GM18867 (cell line): ENCODE data around the gene ACVR1B.
"Not testable (repeated sequence)": the region's sequence is repeated elsewhere in the genome, so short reads cannot be mapped to it uniquely, and the experiment has no call there.

Experiments
- ATAC-seq: cut with Tn5 transposase; IDR thresholded peaks from one replicate; pipeline ENCODE4 v1.9.1; 2021; ENCODE audit warnings: mild to moderate bottlenecking, moderate library complexity; ENCODE audit not compliant: unreplicated experiment

The ACVR1B gene

DNA sequence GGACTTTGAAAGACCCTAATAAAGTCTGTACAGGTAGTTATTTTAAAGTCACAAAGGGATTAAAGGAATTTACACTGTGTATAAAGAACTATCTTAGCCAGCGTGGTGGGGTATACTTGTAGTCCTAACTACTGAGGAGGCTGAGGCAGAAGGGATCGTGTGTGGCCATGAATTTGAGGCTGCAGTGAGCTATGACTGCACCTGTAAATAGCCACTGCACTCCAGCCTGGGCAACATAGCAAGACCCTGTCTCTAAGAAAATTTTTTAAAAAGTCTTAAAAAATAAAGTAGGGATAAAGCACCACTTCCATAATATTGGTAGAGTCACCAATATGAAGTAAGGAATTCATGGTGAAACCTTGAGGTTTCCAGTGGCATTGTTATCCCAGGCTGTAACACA lies 18.1 kb downstream of the ACVR1B start:
- no peak for ATAC-seq

DNA sequence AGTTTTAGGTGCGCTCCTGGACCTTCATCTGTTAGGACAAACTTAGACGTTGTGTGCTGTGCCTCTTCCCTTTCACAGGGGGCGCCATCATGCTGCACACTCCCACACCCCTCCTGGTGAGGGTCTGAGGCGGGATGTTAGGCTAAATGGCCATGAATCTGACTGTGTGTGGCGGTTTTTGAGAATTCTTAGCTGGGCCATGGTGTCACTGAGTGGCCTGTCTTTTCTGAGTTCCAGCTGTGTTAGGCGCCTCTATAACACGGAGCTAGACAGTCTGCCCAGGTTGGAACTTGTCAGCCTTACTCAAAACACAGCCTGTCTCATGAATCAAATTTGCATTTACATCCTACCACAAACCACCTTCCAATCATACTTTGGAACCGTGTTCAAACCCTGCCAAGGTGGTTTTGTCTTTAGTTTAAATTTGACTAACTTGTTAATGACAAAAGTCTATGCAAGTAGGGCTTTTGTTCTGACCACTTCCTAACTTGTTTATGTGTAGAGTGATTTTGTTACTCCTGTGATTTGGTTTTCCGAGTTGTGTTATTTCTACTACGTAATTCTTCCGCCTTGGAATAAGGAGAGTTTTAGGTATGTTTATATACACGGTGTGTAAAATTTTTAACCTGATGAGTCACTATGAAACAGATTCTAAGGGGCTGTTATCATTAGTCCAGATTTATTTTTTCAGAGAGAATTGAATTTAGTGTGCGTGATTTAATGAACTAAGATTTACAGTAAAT lies 19.6 kb downstream of the ACVR1B start:
- peak; percentile 90 for ATAC-seq

DNA sequence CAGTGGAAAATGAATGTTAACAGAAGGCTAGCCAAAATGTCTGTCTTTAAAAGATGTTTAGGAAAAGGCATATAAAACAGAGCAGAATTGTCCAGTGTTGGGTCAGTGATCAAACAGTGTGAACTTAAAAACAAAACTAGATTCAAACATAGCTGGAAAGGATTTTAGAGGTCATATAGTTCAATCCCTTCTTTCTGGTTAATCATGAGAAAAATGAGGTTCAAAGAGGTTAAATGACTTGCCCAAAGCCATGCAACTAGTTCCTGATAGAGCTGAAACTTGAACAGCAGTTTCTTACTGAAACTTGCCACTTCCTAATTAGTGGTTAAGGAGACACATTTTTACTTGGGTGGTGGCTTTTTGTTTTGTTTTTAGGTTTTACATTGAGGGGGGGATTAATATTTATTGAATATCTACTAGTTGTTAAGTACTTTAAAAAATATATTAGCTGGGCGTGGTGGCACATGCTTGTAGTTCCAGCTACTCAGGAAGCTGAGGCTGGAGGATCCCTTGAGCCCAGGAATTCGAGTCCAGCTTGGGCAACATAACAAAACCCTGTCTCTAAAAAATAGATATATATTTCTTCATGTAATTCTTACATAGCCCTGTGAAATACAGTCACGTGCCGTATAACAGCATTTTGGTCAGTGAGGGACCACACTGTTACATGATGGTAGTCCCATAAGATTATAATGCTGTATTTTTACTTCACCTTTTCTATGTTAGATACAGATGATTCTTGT lies 20.4 kb downstream of the ACVR1B start:
- peak; percentile 43 for ATAC-seq

DNA sequence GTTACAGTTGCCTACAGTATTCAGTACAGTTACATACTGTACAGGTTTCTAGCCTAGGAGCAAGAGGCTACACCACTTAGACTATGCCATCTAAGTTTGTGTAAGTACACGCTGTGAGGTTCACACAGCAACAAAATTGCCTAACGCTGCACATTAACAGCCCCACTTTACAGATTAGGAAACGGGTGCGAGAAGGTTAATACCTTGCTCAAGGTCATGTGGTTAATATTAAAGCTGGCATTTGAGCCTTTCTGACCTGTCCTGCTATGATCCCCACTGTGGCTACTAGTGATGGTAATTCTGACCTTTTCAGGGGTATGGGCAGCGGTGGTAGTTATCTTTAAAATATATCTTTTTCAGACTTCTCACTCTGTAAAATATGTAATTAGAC lies 20.9 kb downstream of the ACVR1B start:
- ATAC-seq: no peak

DNA sequence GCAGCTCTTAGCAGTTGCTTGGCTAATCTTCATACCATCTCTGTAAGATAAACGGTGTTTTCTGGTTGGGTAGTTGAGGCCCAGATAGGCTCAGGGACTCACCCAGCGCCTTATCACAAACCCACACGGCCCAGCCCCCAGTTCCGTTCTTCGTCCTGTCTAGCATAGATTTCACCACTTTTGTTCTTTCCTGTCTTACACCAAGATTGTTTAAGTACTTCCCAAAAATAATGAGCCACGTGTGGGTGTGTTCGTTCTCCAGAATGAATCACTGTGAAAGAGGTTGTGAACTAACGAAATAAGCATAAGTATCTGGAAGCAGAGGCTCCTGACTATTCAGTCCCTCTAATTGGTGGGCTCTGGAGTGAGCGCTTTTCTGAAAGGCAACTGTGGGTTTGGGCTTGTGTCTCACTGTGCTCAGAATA lies 21.4 kb downstream of the ACVR1B start:
- ATAC-seq: no peak

DNA sequence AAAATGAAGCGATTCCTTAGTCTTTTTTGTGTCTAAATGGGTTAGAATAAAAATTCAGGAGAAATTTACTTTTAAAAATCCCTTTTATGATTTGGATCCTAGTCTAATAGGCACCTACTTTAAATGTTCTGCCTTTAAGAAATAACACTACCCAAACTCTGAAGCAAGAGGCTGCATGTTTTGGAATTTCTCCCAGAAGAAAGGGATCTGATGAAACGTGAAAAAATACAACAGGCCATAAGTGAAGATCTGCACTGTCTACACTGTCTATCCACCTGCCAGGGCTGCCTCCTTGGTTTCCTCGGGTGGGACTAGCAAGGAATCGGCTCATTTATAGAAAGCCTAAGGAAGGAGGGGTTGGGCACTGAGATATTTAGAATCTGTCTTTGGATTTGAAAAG lies 22.1 kb downstream of the ACVR1B start:
- no peak for ATAC-seq

DNA sequence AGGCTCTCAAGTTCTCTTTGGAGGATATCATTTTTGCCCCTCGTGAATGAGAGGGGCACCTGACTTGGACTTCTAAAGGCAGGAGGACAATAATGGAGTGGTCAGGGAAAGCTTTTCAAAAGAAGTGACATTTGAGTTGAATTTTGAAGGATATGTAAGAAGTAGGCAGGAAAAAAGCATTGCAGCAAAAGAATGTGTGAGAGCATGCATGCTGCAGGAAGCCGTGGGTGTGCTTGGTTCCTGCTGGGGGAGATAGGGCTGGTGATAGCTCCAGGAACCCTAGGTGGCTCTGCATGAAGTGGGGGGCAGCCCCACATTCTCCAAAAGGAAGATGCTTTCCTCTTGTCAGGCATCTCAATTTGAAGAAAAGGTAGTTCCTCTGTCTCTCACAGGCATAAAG lies 23.1 kb downstream of the ACVR1B start:
- ATAC-seq: no peak

DNA sequence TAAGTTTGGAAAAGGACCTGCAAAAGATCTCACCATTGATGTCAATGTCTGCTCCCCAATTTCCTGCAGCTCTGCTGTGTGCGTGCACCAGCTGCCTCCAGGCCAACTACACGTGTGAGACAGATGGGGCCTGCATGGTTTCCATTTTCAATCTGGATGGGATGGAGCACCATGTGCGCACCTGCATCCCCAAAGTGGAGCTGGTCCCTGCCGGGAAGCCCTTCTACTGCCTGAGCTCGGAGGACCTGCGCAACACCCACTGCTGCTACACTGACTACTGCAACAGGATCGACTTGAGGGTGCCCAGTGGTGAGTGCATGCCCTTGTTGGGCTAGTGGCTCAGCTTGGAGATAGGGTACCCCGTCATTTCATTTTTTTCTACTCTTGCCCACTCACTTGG lies 23.7 kb downstream of the ACVR1B start:
- ATAC-seq: no peak

DNA sequence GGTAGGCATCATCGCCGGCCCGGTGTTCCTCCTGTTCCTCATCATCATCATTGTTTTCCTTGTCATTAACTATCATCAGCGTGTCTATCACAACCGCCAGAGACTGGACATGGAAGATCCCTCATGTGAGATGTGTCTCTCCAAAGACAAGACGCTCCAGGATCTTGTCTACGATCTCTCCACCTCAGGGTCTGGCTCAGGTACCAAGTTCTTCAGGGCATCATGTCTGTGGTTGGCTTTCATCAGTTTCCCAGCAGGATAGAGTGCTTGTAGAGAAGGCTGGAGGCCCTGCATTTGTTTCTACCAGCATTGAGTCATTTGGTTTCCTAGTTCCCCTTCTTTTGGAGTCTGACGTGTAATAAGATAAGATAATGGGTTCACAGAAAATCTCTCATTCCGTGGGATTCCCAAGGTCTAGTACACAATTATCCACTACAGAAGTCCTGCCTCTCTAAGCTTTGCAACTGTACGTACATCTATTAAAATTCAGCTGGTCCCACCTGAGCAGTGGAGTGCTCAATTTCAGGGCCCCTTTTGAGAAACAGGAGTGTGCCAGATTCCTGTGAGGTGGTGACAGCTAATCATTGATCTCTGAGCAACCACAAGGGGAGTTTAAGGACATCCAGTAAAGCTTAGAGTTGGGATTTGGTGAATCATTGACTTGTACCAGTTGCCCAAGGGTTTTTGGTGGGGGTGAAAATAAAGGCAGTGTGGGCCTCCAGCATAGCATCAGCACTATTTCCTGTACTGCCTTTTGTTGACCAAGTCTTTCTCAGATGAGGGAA lies 25.1 kb downstream of the ACVR1B start:
- no peak for ATAC-seq

DNA sequence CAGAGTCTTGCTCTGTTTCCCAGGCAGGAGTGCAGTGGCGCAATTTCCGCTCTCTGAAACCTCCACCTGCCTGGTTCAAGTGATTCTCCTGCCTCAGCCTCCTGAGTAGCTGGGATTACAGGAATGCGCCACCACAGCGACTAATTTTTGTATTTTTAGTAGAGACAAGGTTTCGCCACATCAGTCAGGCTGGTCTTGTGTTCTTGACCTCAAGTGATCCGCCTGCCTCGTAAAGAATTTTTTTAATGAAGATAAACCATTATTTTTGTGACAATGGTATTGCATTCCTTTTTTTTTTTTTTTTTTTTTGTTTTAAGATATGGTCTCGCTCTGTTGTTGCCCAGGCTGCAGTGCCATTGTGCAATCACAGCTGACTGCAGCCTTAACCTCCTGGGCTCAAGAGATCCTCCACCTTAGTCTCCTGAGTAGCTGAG lies 25.8 kb downstream of the ACVR1B start:
- no peak for ATAC-seq

DNA sequence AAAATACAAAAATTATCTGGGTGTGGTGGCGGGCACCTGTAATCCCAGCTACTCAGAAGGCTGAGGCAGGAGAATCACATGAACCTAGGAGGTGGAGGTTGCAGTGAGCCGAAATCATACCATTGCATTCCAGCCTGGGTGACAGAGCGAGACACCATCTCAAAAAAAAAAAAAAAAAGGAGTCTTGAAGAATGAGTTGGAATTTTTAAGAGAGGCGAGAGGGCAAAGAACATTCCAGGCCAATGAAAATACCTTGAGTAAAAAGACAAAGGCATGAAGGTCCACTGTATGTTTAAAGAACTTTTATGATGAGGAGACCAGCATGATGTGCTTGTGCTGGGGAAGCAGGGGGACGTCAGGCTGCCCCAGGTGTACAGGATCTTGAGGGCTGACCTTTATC lies 27.8 kb downstream of the ACVR1B start:
- ATAC-seq: not testable (repeated sequence)

DNA sequence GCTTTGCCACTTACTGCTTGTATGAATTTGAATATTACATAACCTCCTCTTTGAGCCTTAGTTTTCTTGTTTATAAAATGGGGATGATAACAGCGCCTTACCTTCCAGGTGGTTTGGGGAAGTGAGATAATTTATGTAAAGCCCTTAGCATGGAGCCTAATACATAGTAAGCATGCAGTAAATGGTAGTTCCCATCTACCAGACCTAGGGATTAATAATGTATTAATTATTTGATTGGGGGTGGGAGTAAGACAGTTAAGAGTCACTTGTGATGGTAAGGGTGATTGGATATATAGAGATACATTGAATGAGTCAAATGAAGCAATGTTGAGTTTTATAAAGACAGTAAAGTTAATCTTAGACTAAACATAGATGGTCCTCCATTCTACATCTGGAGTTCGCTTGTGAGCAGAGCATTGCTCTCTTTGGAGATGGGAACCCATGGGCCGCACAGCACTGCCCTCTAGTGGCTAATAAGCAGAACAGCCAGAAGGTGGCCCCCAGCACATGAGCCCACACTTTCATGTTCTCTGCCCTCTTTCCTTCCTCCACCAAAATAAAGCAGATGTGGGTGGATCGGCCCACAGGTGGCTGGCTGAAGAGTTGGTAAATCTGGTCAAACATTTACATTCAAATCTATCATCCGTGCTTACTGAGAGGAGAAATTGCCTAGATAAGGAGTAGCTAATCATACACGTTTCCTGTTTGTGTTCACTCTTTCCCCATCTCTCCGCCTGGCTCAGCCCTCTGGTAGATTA lies 28.7 kb downstream of the ACVR1B start:
- peak; percentile 81 for ATAC-seq

DNA sequence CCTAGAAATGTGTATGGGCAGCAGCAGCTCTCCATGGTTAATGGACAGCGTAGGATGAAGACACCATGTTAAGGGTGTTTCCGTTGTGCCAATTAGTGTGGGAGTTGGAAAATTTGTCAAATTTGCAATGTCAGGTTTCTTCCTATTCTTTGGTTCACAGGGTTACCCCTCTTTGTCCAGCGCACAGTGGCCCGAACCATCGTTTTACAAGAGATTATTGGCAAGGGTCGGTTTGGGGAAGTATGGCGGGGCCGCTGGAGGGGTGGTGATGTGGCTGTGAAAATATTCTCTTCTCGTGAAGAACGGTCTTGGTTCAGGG lies 29.3 kb downstream of the ACVR1B start:
- no peak for ATAC-seq

DNA sequence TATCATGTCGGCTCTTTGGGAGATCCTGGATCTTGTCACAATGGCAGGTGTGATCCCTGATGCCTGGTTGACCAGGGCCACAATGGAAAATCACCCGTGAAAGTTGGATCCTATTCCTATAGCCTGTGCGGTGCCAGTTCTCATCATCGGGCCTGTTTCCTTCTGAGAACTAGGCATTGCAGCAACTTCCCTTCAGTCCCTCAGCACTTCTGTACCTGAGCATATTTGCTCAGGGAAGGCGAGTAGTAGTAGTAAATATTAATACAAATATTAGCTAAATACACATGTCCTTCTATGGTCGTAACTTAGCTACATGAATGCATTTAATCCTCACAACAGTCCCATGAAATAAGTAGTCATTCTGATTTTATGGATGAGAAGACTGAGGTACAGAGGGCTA lies 33.2 kb downstream of the ACVR1B start:
- ATAC-seq: no peak

DNA sequence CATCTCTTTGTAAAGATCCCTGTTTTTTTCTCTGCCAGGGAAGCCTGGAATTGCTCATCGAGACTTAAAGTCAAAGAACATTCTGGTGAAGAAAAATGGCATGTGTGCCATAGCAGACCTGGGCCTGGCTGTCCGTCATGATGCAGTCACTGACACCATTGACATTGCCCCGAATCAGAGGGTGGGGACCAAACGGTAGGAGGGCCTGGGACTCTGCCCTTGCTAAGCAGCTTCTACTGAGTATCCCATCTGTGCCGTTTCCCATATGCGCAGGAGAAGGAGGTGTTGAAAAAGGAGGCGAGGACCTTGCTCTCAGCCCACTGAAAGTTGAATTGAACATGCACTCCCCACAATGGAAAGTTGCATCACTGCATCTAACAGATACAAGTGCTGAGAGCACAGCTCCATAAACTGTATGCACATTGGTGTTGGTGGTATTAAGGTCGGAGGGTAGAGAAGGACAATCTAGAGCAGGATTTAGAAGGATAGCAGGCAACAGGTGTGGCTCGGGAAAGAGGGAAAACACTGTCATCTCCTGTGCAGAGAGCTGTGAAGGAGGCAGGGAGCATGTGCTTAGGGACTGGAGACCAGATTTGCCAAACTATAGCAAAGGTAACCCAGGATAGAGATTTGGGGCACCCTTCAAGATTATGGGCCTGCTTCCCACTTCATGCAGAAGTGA lies 33.8 kb downstream of the ACVR1B start:
- no peak for ATAC-seq

DNA sequence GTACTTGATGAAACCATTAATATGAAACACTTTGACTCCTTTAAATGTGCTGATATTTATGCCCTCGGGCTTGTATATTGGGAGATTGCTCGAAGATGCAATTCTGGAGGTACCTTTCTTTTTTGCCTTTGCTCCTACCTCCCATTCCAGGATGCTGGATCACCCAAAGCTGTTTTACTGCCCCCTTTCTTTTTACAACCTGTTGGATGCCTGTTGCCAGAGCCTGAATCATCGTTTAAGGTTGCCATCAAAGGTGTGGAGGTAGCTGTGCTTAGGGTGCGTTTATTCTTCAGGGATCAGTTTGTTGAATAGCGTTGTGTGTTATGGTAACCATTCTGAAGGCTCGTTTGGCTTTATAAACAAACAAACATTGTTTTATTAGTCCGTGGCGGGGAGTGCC lies 35.3 kb downstream of the ACVR1B start:
- ATAC-seq: no peak

DNA sequence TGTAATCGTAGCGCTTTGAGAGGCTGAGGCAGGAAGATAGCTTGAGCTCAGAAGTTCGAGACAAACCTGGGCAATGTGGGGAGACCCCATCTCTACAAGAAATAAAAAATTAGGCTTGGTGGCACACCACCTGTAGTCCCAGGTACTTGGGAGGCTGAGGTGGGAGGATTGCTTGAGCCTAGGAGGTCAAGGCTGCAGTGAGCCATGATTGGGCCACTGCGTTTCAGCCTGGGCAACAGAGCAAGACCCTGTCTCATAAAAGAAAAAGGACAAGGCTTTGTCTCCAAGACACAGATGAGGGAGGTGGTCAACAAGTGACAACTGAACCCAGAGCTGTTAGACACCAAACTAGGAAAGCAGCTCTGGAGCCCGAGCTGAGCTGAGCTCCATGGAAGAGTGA lies 40.7 kb downstream of the ACVR1B start:
- no peak for ATAC-seq

DNA sequence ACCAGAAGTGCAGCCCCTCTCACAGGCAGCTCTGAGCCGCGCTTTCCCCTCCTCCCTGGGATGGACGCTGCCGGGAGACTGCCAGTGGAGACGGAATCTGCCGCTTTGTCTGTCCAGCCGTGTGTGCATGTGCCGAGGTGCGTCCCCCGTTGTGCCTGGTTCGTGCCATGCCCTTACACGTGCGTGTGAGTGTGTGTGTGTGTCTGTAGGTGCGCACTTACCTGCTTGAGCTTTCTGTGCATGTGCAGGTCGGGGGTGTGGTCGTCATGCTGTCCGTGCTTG lies 43.0 kb downstream of the ACVR1B start:
- ATAC-seq: no peak

DNA sequence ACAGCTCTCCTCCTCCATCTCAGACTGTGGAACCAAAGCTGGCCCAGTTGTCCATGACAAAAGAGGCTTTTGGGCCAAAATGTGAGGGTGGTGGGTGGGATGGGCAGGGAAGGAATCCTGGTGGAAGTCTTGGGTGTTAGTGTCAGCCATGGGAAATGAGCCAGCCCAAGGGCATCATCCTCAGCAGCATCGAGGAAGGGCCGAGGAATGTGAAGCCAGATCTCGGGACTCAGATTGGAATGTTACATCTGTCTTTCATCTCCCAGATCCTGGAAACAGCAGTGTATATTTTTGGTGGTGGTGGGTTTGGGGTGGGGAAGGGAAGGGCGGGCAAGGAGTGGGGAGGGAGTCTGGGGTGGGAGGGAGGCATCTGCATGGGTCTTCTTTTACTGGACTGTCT lies 43.5 kb downstream of the ACVR1B start:
- no peak for ATAC-seq

DNA sequence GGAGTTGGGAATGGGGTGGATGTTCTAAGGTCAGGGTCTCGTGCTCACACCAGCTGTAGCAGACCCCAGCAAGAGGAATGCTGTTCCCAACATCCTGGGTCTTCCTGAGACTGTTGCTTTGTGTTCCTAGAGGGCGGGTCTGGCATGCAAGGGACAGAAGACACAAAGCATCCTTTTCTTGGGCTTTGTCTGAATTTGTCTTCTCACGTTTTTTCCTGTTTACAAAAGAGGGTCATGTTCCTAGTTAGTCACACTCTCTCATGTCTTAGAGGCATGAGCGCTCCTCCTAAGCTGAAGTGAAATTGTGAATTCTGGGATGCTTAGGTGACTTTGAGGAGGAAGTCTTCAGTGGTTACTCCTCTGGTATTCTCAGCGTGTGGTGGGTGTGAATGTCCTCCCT lies 45.6 kb downstream of the ACVR1B start:
- ATAC-seq: no peak

DNA sequence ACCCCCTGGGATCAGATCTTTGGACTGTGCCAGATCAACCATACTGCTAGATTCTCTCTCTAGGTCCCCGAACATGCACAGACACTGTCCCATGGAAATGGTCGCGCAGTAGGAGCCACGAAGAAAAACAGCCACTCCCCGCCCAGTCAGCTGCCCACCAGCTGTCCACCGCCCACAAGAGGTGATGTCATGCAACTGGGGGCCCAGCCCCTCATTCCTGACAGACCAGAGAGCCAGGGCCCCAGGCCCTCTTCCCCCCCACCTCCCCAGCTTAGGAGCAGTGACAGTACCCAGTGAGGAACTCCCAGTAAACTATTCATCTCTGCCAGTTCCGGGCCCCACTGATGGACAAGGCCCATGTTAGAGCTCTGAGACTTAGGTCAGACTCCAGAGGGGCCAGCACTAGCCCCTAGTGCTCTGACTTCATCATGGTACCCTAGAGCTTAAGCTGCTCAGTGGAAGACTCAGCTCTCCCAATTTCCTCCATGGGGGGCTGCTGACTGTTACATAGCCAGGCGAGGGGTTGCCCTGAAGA lies 51.6 kb downstream of the ACVR1B start:
- ATAC-seq: no peak
